Calu3 (cell line): ENCODE data around the gene PIGZ. TPM values are rescaled to one million over a fixed set of nuclear protein-coding genes. Genes with fewer than 3 reads are reported as not detected.

Source experiments
- BruUV-seq: library from RNA; stranded (reverse); fragments of 400-500 nt; replicated peaks from 2 replicates; lab custom pipeline; 2021; lab: Mats Ljungman, UMichigan
- CTCF ChIA-PET: fragments of 300-600 bp; sonication (Branson Sonifier 250); formaldehyde crosslinking; loops from one replicate; lab custom pipeline; 2022; ENCODE audit warnings: antibody characterized with exemption; lab: Charles Lee
- DNase-seq: peaks from one replicate; pipeline ENCODE4 v3.0.0; 2022
- H3K27ac Mint-ChIP-seq: one replicate; pipeline ENCODE4 v1.8.0; 2022; ENCODE audit warnings: mixed read lengths; ENCODE audit not compliant: unreplicated experiment
- H3K27me3 Mint-ChIP-seq: one replicate; pipeline ENCODE4 v1.8.0; 2022; ENCODE audit warnings: mixed read lengths; ENCODE audit not compliant: unreplicated experiment
- H3K36me3 Mint-ChIP-seq: one replicate; pipeline ENCODE4 v1.8.0; 2022; ENCODE audit warnings: mild to moderate bottlenecking, moderate library complexity, mixed read lengths; ENCODE audit not compliant: insufficient read depth, unreplicated experiment
- H3K4me1 Mint-ChIP-seq: one replicate; pipeline ENCODE4 v1.8.0; 2022; ENCODE audit warnings: mild to moderate bottlenecking, low read depth, mixed read lengths; ENCODE audit not compliant: unreplicated experiment
- H3K4me3 Mint-ChIP-seq: one replicate; pipeline ENCODE4 v1.8.0; 2022; ENCODE audit warnings: mild to moderate bottlenecking, low read depth, moderate library complexity, mixed read lengths; ENCODE audit not compliant: unreplicated experiment
- H3K9me3 Mint-ChIP-seq: one replicate; pipeline ENCODE4 v1.8.0; 2022; ENCODE audit warnings: low read depth, mixed read lengths; ENCODE audit not compliant: unreplicated experiment
- intact Hi-C: fragments of 100-400 bp; cut with micrococcal nuclease; formaldehyde crosslinking; loops from one replicate; pipeline ENCODE4 v1.10.0; 2022; ENCODE audit not compliant: unreplicated experiment
- total RNA-seq: library from RNA; stranded (reverse); gene quantifications from 2 replicates; pipeline ENCODE4 v1.2.3, GENCODE V29; 2022
- TF ChIP-seq, protein P1 (sequence below): fragments of 200-600 bp; IDR thresholded peaks from one replicate; pipeline ENCODE4 v1.8.0; 2022; ENCODE audit warnings: antibody characterized with exemption; ENCODE audit not compliant: unreplicated experiment

The PIGZ gene
- total RNA-seq, 1 experiment from 2014 or later: 6.7 TPM

DNA sequence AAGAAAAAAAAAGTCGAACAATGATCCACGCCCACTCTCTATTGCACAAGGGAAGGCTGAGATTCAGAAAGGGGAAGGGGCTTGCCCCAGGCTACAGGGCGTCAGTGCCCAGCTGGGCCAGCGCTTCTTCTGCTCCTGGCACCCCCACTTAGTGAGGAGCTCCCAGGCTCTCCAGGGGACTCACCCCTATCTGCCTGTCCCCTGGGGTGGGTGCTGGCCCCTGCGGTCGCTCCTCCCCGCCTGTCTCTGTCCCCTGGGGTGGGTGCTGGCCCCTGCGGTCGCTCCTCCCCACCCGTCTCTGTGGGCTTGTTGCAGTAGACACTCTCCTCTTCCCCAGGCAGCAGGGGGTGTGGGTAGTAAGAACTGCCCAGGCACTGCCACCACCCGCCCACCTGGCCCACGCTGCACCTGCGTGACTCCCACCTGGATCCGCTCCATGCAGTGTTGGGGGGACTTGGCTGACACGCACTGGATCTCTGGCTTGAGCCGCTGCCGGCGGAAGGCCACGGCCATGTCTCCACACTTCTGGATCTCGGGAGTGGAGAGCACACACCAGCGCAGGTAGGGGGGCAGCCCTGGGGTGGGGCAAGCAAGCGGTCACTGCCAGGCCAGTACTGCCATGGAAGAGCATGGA is 46.4 kb upstream of the PIGZ start:
- CTCF ChIA-PET: no interaction called here
- Mint-ChIP-seq H3K27me3 (no peaks in the 10 kb centered on the region), H3K4me3 (no peak overlapping the region), H3K9me3 (no peaks in the 10 kb centered on the region), H3K4me1 (peaks cover 21% of the 10 kb centered on the region), H3K27ac (no peak overlapping the region), H3K36me3 (peaks cover 9% of the 10 kb centered on the region)
- intact Hi-C loops: no loop called here
- DNase-seq: no peak
- TF ChIP-seq, protein P1, sequence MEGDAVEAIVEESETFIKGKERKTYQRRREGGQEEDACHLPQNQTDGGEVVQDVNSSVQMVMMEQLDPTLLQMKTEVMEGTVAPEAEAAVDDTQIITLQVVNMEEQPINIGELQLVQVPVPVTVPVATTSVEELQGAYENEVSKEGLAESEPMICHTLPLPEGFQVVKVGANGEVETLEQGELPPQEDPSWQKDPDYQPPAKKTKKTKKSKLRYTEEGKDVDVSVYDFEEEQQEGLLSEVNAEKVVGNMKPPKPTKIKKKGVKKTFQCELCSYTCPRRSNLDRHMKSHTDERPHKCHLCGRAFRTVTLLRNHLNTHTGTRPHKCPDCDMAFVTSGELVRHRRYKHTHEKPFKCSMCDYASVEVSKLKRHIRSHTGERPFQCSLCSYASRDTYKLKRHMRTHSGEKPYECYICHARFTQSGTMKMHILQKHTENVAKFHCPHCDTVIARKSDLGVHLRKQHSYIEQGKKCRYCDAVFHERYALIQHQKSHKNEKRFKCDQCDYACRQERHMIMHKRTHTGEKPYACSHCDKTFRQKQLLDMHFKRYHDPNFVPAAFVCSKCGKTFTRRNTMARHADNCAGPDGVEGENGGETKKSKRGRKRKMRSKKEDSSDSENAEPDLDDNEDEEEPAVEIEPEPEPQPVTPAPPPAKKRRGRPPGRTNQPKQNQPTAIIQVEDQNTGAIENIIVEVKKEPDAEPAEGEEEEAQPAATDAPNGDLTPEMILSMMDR: no peak
- BruUV-seq: no TSS peak

DNA sequence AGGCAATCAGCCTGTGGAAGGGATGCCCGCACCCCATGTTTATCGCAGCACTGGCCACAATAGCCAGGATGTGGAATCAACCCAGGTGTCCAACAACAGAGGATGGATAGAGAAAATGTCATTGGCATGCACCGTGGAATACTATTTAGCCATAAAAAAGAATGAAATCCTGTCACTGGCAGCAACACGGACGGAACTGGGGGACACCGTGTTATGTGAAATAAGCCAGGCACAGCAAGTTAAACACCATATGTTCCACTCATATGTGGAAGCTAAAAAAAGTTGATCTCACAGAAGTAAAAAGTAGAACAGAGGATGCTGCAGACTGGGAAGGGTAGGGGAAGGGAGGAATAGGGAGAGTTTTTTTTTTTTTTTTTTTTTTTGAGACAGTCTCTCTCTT is 45.4 kb upstream of the PIGZ start:
- Mint-ChIP-seq H3K27ac (no peak overlapping the region), H3K9me3 (no peaks in the 10 kb centered on the region), H3K4me1 (peaks cover 11% of the 10 kb centered on the region), H3K36me3 (peaks cover 9% of the 10 kb centered on the region), H3K27me3 (no peaks in the 10 kb centered on the region), H3K4me3 (no peak overlapping the region)
- CTCF ChIA-PET: interaction anchor here (0.6 kb wide), 1 partner anchor 367 kb away, joined by 7 read pairs; no protein-coding TSS in a partner anchor
- intact Hi-C loops: no loop called here
- DNase-seq: no peak
- BruUV-seq: no TSS peak
- TF ChIP-seq, protein P1: no peak

DNA sequence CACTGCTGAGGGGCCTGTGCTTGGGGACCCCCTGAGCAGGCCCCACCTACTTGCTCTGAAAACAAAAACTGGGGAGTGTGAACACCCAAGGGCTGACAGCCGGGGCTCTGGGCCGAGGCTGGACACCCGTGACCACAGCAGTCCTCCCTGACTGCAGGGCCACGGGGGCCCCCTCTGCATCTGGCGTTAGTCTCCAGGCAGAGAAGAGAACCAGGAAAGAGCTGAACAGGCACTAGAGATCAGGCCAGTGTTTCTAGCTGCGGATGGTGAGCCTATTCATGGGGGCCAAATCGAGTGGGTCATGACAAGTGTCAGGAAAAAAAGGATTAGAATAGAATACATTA is 43.9 kb upstream of the PIGZ start:
- H3K9me3 Mint-ChIP-seq: no peaks in the 10 kb centered on the region

DNA sequence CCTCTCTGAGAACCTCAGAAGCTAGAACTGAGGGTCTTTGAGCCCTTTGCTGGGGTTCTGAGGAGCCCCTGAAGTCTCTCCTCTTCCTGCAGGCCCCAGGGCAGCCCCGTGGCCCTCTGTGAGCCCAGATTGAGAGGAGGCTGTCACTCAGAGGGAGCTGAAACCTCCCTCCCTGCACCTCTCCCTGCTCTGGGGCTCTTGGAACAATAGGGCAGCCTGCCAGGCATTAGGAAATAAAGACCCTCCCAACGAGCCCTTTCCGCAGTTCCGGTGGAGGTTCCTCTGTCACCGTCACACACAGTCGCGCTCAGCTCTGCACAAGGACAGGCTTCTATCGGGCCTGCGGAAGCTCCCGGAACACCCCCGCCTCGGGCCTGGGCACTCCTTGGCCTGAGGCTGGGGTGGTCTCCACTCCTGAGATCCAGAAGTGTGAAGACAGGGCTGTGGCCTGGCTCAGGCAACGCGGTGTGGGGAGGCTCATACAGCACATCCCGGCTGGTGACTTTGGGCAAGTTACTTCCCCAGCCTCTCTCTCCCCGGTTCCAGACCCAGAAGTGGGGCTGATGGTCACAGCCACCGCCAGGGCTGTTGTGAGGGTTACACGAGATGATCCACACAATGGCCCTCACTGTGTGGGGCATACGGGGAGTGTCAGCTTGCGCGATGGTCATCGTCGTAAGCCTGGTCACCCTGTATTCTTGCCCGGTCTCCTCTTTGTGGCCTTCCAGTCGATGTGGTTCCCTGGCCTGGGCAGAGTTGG is 43.3 kb upstream of the PIGZ start:
- CTCF ChIA-PET: no interaction called here
- Mint-ChIP-seq H3K4me1 (no peaks in the 10 kb centered on the region), H3K27ac (no peak overlapping the region), H3K27me3 (no peaks in the 10 kb centered on the region), H3K36me3 (peaks cover 14% of the 10 kb centered on the region), H3K4me3 (no peak overlapping the region), H3K9me3 (no peaks in the 10 kb centered on the region)
- TF ChIP-seq, protein P1: no peak
- no peak for DNase-seq
- intact Hi-C loops: no loop called here
- BruUV-seq: no TSS peak

More for the DNA sequence above, 43.9 kb upstream of the PIGZ start:
- BruUV-seq: no TSS peak
- H3K36me3 Mint-ChIP-seq: peaks cover 11% of the 10 kb centered on the region
- intact Hi-C loops: no loop called here
- H3K4me1 Mint-ChIP-seq: no peaks in the 10 kb centered on the region
- H3K27me3 Mint-ChIP-seq: no peaks in the 10 kb centered on the region
- no peak overlapping the region for H3K27ac Mint-ChIP-seq
- no peak for DNase-seq
- CTCF ChIA-PET: no interaction called here
- TF ChIP-seq, protein P1: no peak
- H3K4me3 Mint-ChIP-seq: no peak overlapping the region
